HG02885 (cell line): ENCODE data around the gene NUDT22.

Experiments
- ATAC-seq: cut with Tn5 transposase; IDR thresholded peaks from one replicate; pipeline ENCODE4 v1.9.1; 2021; ENCODE audit warnings: mild to moderate bottlenecking; ENCODE audit not compliant: unreplicated experiment, poor library complexity

Gene NUDT22

GRCh38 chr11:64206457-64207255, 19.4 kb upstream of the NUDT22 start, which contains the start of gene FERMT3:
TSS of gene FERMT3 (plus strand) at chr11:64206721. CDS start at chr11:64207365, 644 bp downstream.
- peak; percentile 48 for ATAC-seq

- peak; percentile 62 for ATAC-seq
Observed at GRCh38 chr11:64207256-64208085, 18.6 kb upstream of the NUDT22 start.

GRCh38 chr11:64208086-64208795, 17.8 kb upstream of the NUDT22 start:
- no peak for ATAC-seq

GRCh38 chr11:64208796-64209562, 17.1 kb upstream of the NUDT22 start:
- no peak for ATAC-seq

- ATAC-seq = no peak
Observed at GRCh38 chr11:64209563-64209843, 16.6 kb upstream of the NUDT22 start.

- ATAC-seq = no peak
Observed at GRCh38 chr11:64210301-64211020, 15.6 kb upstream of the NUDT22 start.

GRCh38 chr11:64211181-64211872, 14.7 kb upstream of the NUDT22 start:
- no peak for ATAC-seq

GRCh38 chr11:64216879-64217278, 9.2 kb upstream of the NUDT22 start:
- ATAC-seq = no peak

GRCh38 chr11:64218628-64219353, 7.3 kb upstream of the NUDT22 start:
- ATAC-seq = no peak

- ATAC-seq = no peak
Observed at GRCh38 chr11:64219354-64219684, 6.8 kb upstream of the NUDT22 start.

GRCh38 chr11:64219755-64220154, 6.3 kb upstream of the NUDT22 start:
- no peak for ATAC-seq

GRCh38 chr11:64220271-64220670, 5.8 kb upstream of the NUDT22 start:
- ATAC-seq = no peak

GRCh38 chr11:64220798-64221197, 5.3 kb upstream of the NUDT22 start:
- no peak for ATAC-seq

- no peak for ATAC-seq
Observed at GRCh38 chr11:64222651-64223000, 3.4 kb upstream of the NUDT22 start.

GRCh38 chr11:64223001-64223651, 2.9 kb upstream of the NUDT22 start:
- ATAC-seq = no peak

GRCh38 chr11:64224151-64224890, 1.8 kb upstream of the NUDT22 start:
- no peak for ATAC-seq

- no peak for ATAC-seq
Observed at GRCh38 chr11:64224891-64225607, 1.0 kb upstream of the NUDT22 start.
